Prostate gland (tissue), 2 donors: ENCODE data around the gene MUC20. TPM values are rescaled to one million over a fixed set of nuclear protein-coding genes. Genes with fewer than 3 reads are reported as not detected.
"Not testable (repeated sequence)": the region's sequence is repeated elsewhere in the genome, so short reads cannot be mapped to it uniquely, and the experiment has no call there.

Source experiments
- DNase-seq: peaks from one replicate; pipeline ENCODE4 v3.0.0-alpha.2; 2019; ENCODE audit warnings: low spot score
- H3K27ac ChIP-seq, 2 donors: fragments of 200-600 bp; sonication (generic); 2 replicates each; pipeline ENCODE4 v1.5.1; 2017 to 2019
- H3K27me3 ChIP-seq: fragments of 200-600 bp; sonication (generic); replicated peaks from 2 replicates; pipeline ENCODE4 v1.5.1; 2019; ENCODE audit not compliant: insufficient read depth
- H3K36me3 ChIP-seq, 2 donors: fragments of 200-600 bp; sonication (generic); 1 replicate in 1 of 2; 2 replicates in 1 of 2; pipeline versions ENCODE4 v1.5.1 to v1.8.1; 2017 to 2019
- H3K4me1 ChIP-seq: fragments of 200-600 bp; sonication (generic); replicated peaks from 2 replicates; pipeline ENCODE4 v1.5.1; 2019
- H3K4me3 ChIP-seq, 2 donors: fragments of 200-600 bp; sonication (generic); 2 replicates each; pipeline ENCODE4 v1.5.1; 2017 to 2019
- H3K9me3 ChIP-seq: fragments of 200-600 bp; sonication (generic); 2 replicates; pipeline ENCODE4 v1.5.1; 2017
- CTCF ChIP-seq, 4 experiments: fragments of 200-600 bp in 2 of 4; fragments of 450-650 bp in 2 of 4; sonication (generic) in 2 of 4; IDR thresholded peaks; 1 replicate in 3 of 4; 2 replicates in 1 of 4; pipeline ENCODE4 v1.5.1; 2016 to 2019; ENCODE audit warnings: antibody characterized with exemption in 4 of 4, mild to moderate bottlenecking in 2 of 4, moderate library complexity in 2 of 4
- POLR2A ChIP-seq: fragments of 450-650 bp; IDR thresholded peaks from one replicate; pipeline ENCODE4 v1.6.1; 2016; ENCODE audit warnings: antibody characterized with exemption, mild to moderate bottlenecking
- POLR2AphosphoS5 ChIP-seq: sonication (generic); formaldehyde crosslinking; IDR thresholded peaks from one replicate; pipeline ENCODE4 v1.6.1; 2017; ENCODE audit warnings: antibody characterized with exemption
- WGBS: methylation state at CpG from one replicate; pipeline ENCODE4 v1.1.5; 2018; 5-methylcytosine and 5-hydroxymethylcytosine counted together
- intact Hi-C: fragments of 100-400 bp; cut with DNase I; formaldehyde crosslinking; loops from one replicate; pipeline ENCODE4 v1.14.2; 2022
- total RNA-seq, 2 donors: library from RNA; depleted of rRNA; stranded (reverse); fragments of >200 nt; gene quantifications; one replicate each; pipeline ENCODE4 v1.1.0, GENCODE V29; 2016

Gene MUC20
- total RNA-seq, 2 donors from 2014 or later = 17.9 to 49.0 TPM

GRCh38 chr3:195732940-195733339 is 12.2 kb downstream of the MUC20 start:
- 62% methylated on average over 12 of the region's 12 CpGs for WGBS
- no peak for TF ChIP-seq POLR2AphosphoS5
- TF ChIP-seq CTCF (IDR thresholded peaks at IDR 0.05) = no peak
- H3K9me3 ChIP-seq = no peaks in the 10 kb centered on the region

GRCh38 chr3:195735036-195735695 is 14.4 kb downstream of the MUC20 start:
- WGBS = 75% methylated on average over 16 of the region's 16 CpGs
- DNase-seq = no peak
- Histone ChIP-seq H3K27me3 (no peaks in the 10 kb centered on the region), H3K4me1 (no peaks in the 10 kb centered on the region), H3K9me3 (no peaks in the 10 kb centered on the region), H3K27ac (no peak overlapping the region), H3K4me3 (no peak overlapping the region), H3K36me3 (no peaks in the 10 kb centered on the region)
- intact Hi-C loops = no loop called here
- TF ChIP-seq POLR2AphosphoS5 (no peak), POLR2A (no peak), CTCF (IDR thresholded peaks at IDR 0.05) (no peak)

More at GRCh38 chr3:195732940-195733339, 12.2 kb downstream of the MUC20 start:
- Histone ChIP-seq H3K27me3 (no peaks in the 10 kb centered on the region), H3K36me3 (no peaks in the 10 kb centered on the region), H3K4me1 (no peaks in the 10 kb centered on the region), H3K27ac (no peak overlapping the region), H3K4me3 (no peak overlapping the region)
- DNase-seq = no peak
- intact Hi-C loops = no loop called here

DNA sequence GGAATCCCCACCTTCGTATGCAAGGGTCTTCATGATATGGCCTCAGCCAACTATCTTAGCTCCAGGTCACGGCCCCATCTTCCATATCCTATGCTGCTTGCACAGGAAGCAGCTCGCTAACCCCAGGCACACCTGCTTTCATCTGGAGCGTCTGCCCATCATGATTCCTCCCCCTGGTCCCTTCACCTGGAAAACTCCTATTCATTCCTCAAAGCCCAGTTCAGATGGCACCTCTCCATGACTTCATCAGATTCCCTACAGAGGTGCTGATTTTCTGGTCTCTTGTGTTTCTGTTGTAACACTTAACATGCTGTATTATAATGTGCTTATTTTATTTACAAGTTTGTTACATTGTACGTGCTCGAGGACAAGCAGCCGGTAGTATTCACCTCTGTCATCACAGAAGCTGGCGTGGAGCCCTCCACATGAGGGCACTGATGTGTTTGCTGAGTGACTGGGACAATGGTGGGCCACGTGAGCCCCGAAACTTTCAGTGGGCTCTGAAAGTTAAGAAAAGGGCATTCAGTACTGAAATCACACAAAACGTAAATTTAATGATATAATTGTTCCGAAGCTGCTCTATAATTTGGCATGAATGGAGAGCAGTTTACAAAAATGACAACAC is 16.2 kb downstream of the MUC20 start:
- Histone ChIP-seq H3K9me3 (no peaks in the 10 kb centered on the region), H3K4me1 (no peaks in the 10 kb centered on the region), H3K27me3 (no peaks in the 10 kb centered on the region), H3K27ac (no peak overlapping the region), H3K36me3 (no peaks in the 10 kb centered on the region), H3K4me3 (no peak overlapping the region)
- DNase-seq = no peak
- 89% methylated on average over 12 of the region's 12 CpGs for WGBS
- intact Hi-C loops = no loop called here
- TF ChIP-seq POLR2A (no peak), CTCF (IDR thresholded peaks at IDR 0.05) (no peak), POLR2AphosphoS5 (no peak)

GRCh38 chr3:195737782-195738181 is 17.0 kb downstream of the MUC20 start:
- H3K36me3 ChIP-seq, H3K9me3 ChIP-seq, intact Hi-C loops, H3K27me3 ChIP-seq, DNase-seq, H3K4me3 ChIP-seq, H3K27ac ChIP-seq, H3K4me1 ChIP-seq: not testable (repeated sequence)
- WGBS = 79% methylated on average over 6 of the region's 6 CpGs

- TF ChIP-seq POLR2AphosphoS5 = no peak
- TF ChIP-seq CTCF (IDR thresholded peaks at IDR 0.05) = no peak
- TF ChIP-seq POLR2A = no peak
- Histone ChIP-seq H3K27ac (no peak overlapping the region), H3K36me3 (no peaks in the 10 kb centered on the region), H3K27me3 (no peaks in the 10 kb centered on the region), H3K9me3 (no peaks in the 10 kb centered on the region), H3K4me3 (no peak overlapping the region), H3K4me1 (no peaks in the 10 kb centered on the region)
- WGBS = 93% methylated on average over 14 of the region's 14 CpGs
- intact Hi-C loops = no loop called here
- no peak for DNase-seq
These were observed 17.7 kb downstream of the MUC20 start for GRCh38 chr3:195738274-195739044.
